ENCODE results near the gene ZNF431.
"Not testable (repeated sequence)": the region's sequence is repeated elsewhere in the genome, so short reads cannot be mapped to it uniquely, and the experiment has no call there.

Gene ZNF431

DNA sequence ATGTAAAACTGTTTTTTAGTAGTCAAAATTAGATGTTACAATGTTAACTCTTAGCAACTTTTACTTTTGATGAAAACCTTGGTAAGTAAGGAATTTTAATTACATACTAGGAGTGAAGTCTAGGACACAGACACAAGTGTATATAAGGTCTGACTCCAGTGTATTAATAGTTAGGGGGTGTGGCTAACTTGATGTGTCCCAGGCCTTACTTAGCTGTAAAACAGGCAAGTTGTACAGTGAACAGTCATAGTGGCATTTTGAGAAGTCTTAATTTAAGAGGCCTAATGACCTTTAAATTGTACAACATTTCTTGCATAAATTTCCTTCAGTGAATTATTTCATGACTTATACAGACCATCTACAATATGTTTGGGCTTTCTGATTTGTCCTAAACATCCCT lies 6.8 kb downstream of the ZNF431 start:
- no peak for DNase-seq

DNA sequence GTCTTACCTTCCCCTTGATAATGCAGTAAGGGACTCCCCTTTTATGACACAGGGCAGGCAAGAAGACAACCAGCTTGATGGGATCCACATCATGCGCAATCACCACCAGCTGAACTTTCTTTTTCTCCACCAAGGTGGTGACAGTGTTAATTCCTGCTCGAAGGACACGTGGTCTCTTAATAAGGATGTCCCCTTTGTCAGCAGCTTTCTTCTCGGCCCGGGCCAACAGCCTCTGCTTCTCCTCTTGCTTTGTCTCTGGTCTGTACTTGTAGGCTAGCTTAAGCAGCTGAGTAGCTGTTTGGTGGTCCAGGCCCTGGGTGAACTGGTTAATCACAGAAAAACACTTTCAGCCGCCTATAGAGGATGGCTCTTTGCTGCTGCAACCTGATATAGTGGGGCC lies 8.0 kb downstream of the ZNF431 start:
- no peak for DNase-seq

DNA sequence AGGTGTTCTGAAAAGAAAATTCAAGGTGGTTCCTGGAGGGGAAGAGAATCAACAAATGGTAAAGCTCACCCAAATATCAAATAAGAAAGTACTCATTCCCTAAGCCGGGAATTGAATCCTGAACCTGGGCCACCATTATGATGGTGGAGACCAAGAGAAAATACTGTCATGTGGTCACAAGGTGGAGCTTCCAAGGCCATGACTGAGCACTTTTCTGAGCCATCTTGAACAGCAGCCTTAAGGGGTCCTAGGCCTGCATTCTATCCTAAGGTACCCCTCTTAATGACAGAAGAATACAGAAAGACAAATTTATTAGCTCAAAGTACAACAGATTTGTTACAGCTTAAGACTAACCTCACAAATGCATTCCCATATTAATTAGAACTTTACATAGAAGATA lies 9.6 kb downstream of the ZNF431 start:
- DNase-seq = no peak

DNA sequence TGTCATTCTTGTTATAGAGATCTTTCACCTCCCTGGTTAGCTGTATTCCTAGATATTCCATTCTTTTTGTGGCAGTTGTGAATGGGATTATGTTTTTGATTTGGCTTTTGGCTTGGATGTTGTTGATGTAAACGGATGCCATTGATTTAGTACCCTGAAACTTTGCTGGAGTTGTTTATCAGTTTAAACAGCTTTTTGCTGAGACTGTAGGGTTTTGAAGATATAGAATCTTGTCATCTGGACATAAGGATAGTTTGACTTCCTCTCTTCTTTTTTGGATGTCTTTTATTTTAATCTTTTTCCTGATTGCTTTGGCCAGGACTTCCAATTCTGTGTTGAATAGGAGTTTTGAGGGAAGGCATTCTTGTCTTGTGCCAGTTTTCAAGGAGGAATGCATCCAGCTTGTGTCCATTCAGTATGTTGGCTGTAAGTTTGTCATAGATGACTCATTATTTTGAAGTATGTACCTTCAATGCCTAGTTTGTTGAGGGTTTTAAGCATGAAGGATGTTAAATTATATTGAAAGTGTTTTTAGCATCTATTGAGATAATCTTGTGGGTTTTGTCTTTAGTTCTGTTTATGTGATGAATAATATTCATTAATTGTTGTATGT lies 16.8 kb downstream of the ZNF431 start:
- no peak for DNase-seq

DNA sequence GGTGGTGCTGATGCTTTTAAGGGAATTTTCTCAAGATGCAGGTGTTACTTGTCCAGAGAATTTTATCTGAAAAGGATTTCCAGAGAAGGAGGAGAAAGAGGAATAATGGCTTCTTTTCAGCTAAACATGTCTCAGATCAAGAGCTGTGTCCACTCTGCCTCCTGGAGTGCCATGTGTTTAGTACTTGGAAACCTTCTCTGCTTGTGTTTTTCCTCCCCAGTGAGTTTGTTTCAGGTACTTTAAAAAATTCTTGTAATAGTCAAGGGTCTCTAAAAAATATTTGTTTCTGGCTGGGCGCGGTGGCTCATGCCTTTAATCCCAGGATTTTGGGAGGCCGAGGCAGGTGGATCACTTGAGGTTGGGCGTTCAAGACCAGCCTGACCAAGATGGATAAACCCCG lies 22.7 kb downstream of the ZNF431 start:
- no peak for DNase-seq

DNA sequence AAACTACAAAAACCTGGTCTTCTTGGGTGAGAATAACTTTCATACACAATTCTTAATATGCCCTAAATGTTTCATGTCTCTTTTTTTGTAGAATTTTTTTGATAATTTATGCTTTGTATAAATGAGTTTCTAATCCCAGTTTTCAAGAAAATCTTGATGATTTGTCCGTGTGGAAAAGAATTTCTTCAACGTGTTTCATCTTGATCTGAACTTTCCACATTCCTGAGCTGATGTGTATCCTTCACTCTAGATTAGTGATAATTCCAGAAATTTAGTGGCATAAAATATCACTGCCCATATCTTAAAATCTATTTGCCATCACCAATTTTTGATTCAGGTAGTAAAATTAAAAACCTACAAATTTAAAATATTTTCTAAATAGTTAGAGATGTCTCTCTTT lies 24.6 kb downstream of the ZNF431 start:
- no peak for DNase-seq

DNA sequence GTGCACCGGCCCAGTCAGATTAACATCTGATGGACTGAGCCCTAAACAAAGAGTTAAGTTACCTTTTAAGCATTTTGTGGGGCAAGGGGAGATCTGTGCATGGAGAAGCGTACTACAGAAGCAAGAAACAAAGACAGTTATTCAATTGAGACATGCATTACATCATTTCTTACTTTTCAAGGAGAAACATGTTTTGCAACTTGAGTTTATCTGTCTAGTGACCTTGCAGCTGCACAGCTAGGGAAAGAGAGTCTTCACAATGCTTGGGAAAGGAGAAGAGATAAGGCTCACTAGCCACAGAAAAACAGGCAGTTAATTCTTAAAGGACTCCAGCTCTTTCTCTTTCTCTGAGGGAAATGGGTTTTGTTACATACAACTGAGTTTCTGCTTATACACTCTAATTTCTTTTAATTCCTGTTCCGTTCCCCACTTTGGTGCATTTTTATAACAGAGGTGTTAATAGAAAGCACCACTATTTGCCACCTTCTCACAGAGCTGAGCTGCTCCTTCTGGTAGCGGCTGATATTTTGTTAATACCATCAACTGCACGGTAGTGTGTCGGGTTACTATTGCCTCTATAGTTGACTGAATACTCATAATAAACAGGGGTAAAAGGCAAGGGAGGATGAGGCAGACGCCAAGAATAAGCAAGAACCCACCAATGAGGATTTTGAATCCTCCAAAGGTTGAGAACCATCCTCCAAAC lies 55.9 kb downstream of the ZNF431 start:
- no peak for DNase-seq

DNA sequence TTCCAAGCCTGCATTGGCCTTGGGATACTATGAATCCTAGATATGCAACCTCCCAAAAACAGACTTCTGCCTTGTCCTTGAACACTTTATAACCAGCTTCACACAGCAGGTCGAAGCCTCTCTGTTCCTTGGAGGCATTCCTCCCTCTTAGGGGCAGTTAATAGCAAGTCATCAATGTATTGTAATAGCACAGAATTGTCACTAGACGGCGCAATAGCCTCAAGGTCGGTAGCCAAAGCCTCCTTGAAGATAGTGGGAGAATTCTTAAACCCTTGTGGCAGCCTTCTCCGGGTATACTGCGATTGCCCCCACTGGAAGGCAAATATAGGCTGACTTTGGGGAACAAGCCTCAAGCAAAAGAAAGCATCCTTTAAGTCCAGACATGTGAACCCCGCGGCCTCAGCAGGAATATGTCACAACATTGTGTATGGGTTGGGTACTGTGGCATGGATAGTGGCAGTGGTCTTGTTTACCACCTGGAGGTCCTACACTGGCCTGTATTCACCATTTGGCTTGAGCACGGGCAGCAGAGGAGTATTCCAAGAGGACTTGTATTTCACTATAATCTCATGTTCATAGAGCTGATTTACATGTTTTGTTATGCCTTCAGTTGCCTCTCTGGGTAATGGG lies 61.1 kb downstream of the ZNF431 start:
- no peak for DNase-seq

DNA sequence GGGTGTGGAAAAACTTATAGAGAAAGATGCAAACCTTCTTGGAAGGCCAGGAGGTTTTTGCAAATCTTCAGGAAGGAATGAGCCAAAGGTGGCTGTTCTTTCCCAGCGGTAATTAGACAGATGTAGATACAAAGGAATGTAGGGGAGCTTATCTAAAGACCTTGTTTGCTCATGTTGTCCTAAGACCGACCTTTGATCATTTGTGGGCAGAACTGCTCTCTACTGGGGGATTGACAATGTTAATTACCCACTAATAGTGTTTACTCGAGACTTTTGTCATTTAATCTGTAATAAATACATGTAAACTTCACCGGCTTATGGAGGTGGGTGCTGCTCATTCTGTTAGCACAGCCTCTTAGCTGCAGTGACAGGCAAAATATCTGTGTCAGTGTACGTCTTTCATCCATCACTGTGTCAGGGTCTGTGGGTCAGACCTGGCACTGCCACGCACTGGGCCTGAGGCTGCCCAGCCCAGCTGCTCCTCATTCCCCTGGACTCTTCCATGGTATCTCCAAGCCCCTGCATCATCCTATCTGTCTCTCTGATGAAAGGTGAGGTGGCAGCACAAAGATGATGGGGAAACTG lies 68.3 kb downstream of the ZNF431 start:
- no peak for DNase-seq

DNA sequence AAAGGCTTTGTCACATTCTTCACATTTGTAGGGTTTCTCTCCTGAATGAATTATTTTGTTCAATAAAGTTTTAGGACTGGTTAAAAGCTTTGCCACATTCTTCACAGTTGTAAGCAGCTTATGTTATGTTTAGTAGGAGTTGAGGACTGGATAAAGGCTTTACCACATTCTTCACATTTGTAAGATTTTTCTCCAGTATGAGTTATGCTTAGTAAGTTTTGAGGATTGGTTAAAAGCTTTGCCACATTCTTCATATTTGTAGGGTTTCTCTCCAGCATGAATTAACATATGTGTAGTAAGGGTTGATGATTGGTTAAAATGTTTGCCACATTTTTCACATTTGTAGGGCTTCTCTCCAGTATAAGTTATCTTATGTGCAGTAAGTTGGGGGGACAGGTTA lies 79.9 kb downstream of the ZNF431 start:
- DNase-seq = no peak

DNA sequence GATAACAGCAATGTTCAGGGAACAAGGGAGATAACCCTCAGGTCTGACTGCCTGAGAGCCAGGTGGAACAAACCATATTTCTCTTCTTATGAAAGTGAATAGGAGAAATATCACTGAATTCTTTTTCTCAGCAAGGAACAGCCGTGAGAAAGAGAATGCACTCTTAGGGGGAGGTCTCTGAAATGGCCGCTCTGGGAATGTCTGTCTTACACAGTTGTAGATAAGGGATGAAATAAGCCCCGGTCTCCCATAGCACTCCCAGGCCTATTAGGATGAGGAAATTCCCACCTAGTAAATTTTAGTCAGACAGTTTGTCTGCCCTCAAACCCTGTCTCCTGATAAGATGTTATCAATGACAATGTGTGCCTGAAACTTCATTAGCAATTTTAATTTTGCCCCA lies 88.1 kb downstream of the ZNF431 start:
- DNase-seq = not testable (repeated sequence)

DNA sequence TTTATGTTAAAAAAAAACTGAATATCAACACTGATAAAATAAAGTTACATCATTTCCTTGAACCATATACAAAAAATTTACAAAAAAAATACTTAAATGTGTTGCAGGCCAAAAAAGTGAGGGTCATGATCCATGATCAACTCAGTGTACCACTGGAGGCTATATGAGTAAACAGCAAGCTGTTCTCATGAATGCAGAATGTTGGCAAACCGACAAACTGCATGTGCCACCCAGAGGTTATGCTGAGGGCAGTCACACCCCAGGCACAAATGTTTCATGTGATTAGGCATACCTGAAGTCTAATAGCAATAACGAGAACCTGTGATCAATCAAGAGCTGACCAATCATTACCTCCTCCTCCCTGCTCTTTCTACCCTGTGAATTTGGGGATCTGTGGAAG lies 91.9 kb downstream of the ZNF431 start:
- DNase-seq = no peak

DNA sequence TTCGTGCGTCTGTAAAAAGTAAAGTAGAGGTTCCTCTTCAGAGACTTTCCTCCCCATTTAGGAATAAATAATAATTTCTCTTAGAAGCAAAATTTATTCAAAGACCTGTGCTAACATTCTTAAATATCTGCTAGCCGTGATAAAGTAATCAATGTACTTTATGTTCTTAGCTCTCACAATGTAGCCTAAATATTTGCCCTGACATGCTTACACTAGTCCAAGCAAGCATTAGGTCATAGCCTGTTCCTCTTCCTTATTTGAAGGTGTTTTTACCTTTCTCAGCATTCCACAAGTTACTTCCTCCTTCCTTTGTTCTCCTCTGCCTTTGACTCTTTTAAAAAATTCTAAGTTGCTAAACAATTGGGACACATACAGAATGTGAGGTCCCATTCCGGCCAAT lies 94.9 kb downstream of the ZNF431 start:
- not testable (repeated sequence) for DNase-seq

DNA sequence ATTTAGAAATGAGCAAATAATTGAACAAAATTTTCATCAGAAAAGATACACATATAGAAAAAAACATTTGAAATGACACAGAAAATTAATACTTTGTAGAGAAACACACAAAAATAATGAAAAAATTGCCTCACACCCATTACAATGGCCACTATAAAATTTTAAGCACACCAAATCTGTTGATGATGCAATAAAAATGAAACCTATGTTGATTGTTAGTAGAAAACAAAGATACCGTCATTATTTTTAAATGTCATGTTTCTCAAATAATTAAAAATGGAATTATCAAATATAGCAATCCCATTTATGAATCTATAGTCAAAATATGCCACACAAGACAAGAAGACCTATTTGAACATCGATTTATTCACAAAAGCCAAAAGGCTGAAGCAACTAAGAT lies 96.8 kb downstream of the ZNF431 start:
- DNase-seq = no peak
